ENCODE results near the gene SCYGR1.
"Not testable (repeated sequence)": the region's sequence is repeated elsewhere in the genome, so short reads cannot be mapped to it uniquely, and the experiment has no call there.

SCYGR1 gene, protein sequence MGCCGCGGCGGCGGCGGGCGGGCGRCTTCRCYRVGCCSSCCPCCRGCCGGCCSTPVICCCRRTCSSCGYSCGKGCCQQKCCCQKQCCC

DNA sequence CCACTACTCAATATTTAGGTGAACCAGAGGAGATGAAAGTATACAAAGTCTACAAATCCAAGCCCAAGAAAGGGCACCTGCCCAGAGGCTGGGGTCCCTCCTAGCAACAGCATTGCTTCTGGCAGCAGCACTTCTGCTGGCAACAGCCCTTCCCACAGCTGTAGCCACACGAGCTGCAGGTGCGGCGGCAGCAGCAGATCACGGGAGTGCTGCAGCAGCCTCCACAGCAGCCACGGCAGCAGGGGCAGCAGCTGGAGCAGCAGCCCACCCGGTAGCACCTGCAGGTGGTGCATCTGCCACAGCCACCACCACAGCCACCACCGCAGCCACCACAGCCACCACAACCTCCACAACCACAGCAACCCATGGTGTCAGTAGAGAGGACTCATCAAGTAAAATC lies at the start of gene SCYGR1:
TSS of gene SCYGR1 (minus strand) at position 367 of the 400 bp plus-strand sequence. CDS start at position 367, 0 bp downstream.
- not testable (repeated sequence) for DNase-seq (ENCODE audit: low spot score)

DNA sequence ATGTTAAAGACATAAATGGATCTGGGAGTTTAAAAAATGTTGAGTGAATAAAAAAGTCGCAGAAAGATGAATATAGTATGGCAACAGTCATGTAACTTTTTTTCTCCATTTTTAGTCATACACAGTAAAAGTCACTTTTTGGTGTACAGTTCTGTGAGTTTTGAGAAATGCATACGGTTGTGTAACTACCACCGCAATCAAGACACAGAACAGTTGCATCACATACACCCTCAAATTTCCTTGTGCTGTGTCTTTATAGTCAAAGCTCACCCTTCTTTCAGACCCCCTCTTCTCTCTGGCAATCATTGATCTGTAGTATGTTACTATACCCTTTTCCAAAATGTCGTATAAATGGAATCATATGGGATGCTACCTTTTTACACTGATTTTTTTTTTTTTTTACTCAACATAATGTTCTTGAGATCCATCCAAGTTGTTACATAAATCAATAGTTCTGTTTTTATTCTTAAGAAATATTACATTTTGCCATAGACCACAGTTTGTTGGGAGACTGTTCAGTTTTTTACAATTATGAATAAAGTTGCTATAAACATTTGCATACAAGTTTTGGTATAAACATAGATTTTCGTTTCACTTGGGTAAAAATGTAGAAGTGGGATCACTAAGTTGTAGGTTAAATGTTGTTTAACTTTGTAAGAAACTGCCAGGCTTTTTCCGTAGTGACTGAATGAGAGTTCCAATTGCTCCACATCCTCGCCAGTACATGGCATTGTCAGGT lies 48.9 kb upstream of the SCYGR1 start:
- DNase-seq (ENCODE audit: low spot score): no peak

DNA sequence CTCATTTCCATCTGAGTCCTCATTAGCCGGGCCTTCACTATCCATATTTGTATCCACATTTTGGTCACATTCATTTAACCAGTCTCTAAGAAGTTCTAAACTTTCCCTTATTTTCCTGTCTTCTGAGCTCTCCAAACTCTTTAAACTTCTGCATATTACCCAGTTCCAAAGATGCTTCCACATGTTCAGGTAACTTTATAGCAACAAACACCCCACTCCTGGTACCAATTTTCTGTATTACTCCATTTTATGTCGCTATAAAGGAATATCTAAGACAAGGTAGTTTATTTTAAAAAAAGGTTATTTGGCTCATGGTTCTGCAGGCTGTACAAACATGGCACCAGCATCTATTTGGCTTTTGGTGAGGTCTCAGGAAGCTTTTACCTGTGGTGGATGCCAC lies 45.4 kb upstream of the SCYGR1 start:
- DNase-seq (ENCODE audit: low spot score): no peak

DNA sequence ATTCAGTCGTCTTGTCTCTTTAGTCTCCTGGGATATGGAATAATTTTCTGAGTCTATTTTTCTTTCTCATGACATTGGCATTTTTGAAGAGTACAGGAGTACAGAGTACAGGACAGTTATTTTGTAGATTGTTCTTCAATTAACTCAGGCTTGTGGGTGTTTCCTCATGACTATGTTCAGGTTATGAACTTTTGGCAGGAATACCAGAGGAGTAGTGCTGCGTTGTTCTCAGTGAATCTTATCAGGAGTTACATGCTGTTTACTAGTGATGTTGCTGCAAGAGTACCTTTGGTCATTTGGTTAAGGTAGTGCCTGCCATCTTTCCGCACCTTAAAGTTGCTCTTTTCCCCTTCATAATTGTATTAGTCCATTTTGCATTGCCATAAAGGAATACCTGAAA lies 42.9 kb upstream of the SCYGR1 start:
- no peak for DNase-seq (ENCODE audit: low spot score)

DNA sequence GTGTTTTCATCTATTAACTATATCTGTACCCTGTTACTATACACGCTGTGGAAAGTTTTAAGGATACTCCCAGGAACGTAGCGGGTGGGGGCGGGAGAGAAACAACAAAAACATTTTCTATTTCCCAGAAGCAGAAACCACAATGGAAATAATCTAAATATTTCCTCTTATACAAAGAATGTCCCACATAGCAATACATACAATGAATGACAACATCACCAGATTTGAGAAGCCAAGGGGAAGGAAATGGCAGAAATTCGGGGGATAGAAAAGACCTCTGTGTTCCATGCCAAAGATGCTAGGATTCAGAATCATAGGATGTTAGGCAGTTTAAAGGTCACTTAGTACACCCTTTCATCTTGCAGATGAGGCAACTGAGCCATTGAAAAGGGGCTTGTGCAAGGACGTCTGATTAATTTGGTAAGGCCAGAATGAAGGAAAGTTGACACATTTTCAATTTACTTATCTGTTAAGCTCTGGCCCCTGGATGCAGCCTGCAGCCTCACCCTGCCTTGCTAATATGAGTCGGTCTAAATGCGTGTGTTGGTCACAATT lies 41.1 kb upstream of the SCYGR1 start:
- DNase-seq (ENCODE audit: low spot score): no peak

DNA sequence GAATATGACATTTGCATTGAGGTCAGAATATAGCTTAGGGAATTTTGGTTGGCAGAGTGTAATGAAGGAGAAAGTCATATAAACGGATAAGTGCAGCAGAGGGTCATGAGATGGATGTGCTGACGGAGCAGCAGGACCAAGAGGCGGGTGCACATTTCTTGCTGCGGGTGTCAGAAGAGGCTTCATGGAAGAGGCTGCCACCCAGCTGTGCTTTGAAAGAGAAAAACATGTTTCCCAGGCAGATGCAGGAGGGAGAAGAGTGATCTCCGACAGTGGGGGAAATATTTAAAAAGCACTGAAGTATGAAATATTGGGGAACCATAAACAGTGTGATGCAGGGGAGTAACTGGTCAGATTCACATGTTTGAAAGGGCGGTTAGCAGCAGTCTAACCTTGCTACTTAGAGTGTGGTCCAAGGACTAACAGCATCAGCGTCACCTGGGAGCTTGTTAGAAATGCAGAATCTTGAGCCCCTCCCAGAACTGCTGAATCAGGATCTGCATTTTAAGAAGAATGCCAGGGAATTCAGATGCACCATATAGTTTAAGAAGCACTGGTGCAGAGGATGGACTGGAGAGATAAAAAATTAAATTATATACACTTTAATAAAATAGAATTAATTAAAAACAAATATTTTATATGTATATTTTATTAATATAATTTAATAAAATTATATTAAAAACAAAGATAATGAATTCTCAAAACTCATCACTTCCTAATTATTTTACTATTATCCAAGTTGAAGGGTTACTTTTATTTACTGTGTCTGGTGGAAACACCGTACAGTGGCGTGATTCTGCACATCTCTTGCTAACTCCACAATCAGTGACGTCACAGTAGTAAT lies 36.1 kb upstream of the SCYGR1 start:
- DNase-seq (ENCODE audit: low spot score): no peak

DNA sequence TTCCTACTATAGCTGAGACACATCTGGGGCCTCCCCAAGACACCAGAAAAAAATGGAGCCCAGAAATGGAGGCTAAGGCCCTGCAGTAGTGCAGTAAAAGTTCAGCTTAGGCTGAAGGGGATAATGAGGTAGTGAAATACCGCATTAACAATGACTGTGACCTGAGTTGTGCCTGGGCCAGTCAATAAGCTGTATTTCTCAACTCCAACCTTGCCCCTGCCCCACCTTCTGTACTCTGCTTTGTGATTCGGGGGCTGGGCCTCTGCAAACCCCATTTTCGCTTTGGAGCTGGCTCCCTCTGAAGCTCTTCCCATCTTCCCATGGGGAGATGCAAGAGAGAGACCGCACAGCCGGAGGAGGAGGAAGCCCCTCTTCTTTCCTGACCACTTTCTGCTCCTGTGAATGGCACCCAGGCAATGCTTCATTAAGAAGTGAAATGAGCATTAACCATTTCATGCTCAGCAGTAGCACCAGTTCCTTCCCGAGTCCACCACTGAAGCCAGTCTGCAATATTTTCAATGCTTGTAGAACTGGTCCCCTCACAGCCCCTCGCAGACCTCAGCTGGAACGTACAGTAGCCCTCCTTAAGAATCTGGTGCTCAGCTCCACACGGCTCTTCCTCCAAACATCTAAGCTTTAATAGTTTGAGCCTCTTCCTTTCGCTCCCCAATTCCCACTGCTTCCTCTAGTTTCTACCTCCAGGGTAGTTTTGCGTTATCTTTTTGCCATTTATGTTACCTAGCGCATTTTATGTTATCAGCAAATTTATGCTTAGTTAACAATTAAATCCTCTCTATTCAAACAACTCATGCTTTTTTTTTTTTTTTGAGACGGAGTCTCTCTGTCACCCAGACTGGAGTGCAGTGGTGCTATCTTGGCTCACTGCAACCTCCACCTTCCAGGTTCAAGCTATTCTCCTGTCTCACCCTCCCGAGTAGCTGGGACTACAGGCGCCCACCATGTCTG lies 32.6 kb upstream of the SCYGR1 start:
- DNase-seq (ENCODE audit: low spot score): no peak

DNA sequence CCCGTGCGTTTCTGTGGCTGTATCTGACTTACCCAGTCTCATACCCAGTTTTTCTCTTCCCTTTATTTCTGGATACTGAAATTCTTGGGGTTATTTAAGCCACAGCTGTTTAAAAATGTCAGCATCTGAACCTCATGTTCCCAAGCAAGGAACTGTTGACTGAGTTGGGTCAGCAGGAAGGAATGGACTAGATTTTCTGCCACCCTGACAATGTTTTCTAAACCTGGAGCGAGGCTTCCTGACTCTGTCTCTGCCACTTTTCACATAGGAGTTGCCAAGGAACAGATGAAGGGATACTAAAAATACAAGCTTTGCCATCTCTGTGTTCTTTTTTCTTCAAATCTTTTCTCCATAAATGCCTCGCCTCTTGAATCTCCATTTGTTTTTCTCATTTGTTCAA lies 29.0 kb upstream of the SCYGR1 start:
- no peak for DNase-seq (ENCODE audit: low spot score)

DNA sequence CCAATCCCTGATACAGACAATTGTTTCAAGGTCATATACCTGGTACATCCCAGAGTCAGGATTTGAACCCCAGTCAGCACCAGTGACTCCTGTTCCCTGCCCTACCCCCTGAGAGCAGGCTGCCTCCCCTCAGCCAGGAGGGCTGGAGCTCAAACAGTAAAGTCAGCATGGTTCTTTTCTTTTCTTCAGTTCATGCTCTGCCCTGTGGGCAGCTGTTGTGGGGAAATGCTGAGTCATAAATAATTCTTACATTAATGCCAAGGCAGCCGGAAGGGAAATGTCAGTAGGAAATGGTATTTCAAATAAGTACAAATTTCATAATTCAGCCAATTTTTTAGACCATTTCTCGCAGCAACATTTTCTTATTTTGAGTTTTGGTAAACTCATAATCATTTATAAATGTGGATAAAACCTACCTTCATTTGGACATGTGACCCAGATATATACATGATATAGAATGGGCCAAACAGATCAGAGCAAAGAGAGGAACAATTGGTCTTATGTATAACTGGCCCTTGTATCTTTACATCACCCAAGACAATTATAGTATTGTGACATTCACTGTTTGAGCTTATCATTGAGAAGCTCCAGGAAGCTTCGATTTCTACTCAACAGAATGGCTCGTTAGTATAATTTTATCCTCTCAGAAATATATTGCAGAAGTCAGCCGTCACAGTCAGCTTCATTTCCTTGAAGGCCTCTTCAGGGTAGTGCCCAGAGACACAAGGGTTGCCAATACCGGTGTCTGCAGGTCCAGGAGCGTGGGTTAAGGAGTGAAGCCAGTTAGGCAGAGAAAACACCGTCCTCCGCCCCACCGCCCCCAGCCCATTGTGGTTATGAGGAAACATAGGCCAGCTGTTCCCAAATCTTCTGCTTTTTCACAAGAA lies 28.0 kb upstream of the SCYGR1 start:
- peak; percentile 68 for DNase-seq (ENCODE audit: low spot score)

DNA sequence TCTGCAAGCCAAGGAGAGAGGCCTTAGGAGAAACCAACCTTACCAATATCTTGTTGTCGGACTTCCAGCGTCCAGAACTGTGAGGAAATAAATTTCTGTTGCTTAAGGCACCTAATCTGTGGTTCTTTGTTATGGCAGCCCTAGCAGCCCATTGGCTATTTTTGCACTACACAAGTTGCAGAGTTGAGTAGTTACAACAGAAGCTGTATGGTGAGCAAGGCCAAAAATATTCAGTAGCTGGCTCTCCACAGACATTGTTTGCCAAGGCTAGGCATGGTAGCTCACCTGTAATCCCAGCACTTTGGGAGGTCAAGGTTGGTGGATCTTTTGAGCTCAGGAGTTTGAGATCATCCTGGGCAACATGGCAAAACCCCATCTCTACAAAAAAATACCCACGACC lies 27.1 kb upstream of the SCYGR1 start:
- DNase-seq (ENCODE audit: low spot score): no peak

DNA sequence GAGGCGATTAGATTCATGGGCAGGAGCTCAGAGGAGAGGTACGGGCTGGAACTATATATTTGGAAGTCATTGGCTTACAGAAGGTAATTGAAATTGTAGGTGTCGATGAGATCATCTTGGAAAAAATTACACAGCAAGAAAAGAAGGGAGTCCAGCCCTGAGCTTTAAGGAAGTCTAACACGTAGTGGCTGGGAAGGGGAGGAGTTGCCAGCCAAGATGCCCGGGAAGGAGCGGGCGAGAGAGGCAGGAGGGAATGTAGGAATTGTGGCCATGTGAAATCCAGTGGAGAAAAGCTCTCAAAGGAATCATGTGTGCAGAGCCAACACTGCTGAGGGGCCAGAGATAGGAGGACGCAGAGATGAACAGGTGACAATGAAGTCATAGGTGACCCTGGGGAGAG lies 25.6 kb upstream of the SCYGR1 start:
- DNase-seq (ENCODE audit: low spot score): no peak

DNA sequence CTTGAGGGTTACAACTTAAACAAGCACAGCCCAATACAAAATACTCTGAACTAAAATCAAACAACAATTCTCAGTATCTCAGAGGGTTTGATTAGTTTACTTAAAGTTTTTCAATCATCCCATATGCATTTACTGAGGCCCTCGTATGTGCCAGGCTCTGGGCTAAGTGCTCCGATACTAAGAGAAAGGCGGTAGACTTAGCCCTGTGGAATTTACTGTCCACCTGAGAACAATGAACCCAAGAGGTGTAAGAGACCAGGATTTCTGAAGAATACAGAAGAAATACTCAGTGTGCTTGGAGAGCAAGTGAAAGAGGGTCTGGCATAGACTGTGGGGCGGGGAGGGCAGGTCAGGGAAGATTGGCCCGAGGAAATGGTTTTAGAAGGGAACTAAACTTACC lies 25.1 kb upstream of the SCYGR1 start:
- no peak for DNase-seq (ENCODE audit: low spot score)

DNA sequence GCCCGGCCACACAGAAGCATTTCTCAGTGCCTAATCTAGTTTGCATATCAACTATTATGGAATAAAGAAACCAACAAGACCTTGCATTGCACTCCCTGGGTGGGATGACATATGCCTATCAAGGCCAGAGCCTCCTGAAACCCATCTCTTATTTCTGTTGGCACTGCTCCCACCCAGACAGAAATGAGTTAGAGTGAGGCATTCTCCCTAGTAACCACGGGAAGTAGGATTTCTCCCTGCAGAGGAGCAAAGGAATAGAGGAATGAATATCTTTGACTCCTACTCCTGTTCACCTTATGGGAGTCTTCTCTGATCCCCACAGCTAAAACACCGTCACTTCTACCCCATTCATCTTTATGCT lies 24.2 kb upstream of the SCYGR1 start:
- no peak for DNase-seq (ENCODE audit: low spot score)

DNA sequence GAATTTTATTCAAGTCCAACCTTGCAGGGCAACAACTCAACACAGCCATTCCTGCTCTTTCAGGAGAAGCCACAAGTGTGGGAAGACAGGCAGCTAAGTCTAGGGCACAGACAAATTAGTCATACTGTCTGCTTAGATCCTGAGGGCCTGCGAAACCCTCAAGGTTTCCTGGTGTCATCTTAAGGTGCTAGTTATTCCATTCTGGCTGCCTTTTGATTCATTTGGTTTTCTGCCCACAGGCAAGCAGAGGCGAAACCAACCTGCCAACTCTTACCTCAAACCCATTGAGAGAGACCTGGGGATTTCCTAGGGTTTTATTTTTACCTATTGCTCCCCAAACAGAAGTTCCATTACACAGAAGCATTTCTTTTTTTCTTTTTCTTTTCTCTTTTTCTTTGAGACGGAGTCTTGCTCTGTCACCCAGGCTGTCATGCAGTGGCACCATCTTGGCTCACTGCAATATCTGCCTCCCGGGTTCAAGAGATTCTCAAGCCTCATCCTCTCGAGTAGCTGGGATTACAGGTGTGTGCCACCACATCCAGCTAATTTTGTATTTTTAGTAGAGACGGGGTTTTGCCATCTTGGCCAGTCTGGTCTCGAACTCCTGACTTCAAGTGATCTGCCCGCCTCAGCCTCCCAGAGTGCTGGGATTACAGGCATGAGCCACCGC lies 23.7 kb upstream of the SCYGR1 start:
- DNase-seq (ENCODE audit: low spot score): no peak

DNA sequence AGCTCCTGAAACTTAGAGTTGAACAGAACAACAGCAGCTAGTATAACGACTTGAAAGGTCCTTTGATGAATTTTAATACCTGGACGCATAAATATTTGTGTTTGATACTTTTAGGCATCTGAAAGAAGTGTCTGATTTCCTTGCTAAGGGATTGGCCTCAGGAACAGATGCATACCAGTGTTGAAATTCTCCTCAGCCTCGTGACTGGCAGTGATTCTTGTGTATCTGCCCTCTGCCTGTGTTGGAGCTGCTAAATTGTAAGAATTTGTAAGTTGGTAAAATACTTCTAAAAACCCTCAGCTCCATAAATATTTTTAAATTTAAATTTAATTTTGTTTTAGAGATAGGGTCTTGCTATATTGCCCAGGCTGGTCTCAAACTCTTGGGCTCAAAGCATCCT lies 22.4 kb upstream of the SCYGR1 start:
- no peak for DNase-seq (ENCODE audit: low spot score)

DNA sequence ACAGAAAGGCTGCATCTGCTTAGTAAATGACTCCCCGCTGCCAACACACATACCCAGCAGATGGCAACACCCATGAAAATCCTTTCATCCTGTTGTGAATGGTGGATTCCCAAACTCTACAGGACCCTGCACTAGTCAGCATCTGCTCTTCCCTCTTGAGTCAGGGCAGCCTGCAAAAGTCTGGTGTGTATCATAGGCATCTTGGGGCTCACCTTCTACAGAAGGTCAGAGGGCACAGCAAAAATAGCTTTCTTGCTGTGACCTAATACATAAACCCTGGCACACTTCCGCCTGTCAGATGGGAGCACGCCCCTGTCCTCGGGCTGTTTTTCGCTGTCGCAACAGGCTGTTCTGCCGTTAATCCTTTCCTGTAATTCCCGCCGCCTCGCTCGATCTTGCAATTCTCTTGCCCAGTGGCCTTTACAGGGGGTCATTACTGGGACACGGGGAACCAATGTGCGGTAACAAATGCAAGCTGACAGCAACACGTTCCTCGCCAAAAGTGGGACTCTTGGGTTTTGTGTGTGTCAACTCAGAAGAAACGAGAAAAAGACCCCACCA lies 19.9 kb upstream of the SCYGR1 start:
- DNase-seq (ENCODE audit: low spot score): no peak

DNA sequence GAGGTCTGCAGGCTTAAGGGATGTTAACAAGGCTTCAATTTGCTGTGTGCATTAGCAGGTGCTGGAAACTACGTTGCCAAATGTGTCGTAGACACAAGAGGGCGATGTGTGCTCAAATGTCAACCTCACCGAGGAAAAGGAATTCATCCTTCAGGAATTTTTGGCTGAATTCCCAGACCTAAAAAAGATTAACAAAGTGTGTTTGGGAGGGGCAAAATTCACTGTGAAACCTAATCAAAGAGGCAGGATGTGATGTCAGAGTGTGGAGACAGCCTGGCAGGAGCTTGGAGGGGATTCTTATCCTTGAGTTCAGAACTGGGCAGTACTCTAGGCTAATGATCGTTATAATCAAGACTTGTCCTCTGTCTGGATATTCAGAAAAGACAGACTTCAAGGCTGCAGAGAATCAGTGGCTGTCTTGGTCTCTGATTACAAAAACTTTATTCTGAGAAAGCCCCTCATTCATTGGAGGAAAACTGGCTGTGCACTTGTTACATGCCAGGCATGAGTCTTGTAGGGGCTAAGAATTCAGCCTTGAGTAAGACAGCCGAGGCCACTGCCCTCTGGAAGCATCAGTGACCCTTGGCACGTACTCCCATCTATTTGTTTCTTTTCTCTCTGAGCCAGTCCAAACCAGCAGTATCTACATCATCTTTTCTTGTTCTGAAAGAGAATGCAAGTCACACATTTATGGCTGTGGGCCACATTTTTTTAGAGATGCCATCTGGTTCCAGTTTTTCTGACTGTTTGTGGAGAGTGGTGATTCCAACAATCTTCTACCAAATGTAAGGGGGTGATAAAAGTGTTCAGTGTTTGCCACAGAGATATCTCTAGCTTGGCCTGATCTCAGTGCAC lies 18.7 kb upstream of the SCYGR1 start:
- DNase-seq (ENCODE audit: low spot score): peak; percentile 91

DNA sequence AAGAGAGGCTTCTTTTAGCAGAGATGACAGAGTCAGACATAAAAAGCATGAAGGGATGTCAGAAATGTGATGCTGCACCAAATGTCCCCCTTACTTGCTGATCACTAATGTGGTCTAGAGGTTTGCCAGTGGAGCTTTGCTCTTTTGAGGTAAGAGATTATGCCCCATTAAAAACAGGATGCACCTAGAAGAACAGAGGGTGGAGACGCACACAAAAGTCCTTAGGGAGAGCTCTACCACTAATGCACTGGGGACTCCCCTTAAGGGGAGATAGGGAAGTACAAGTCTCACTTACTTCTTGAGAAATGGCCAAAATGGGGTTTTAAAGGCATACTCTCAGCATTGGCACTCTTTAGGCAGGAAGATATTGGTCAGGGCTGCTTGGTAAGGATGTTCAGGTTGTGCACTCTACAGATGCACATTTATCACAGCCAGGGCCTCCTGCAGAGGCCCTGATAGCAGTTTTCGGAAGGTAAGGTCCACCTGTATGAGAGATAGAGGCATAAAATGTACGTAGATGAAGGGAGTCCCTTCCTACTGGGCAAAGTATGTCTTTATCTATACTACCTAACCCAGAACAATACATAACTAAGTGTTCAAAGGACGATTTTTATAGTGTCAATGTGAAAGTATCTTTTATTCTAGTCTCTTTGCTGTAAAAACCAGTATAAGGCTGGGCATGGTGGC lies 17.0 kb upstream of the SCYGR1 start:
- DNase-seq (ENCODE audit: low spot score): no peak
